H1 (cell line): Measurements from ENCODE around the gene GIPC1. TPM values are rescaled to one million over a fixed set of nuclear protein-coding genes. Genes with fewer than 3 reads are reported as not detected.
A peak's percentile ranks its signal among the peaks of the same experiment; 100 is the strongest.

ENCODE experiments used
- CTCF ChIA-PET: fragments of 300-600 bp; sonication (Branson Sonifier 250); formaldehyde crosslinking; loops from one replicate; lab custom pipeline; 2021; ENCODE audit not compliant: partially characterized antibody; lab: Charles Lee
- POLR2A ChIA-PET: fragments of 300-600 bp; sonication (Branson Sonifier 250); formaldehyde crosslinking; loops from one replicate; lab custom pipeline; 2021; ENCODE audit warnings: inconsistent platforms; ENCODE audit not compliant: partially characterized antibody; lab: Charles Lee
- DNase-seq, 2 experiments: peaks; one replicate each; pipeline versions ENCODE4 v3.0.0 to v3.0.0-alpha.2; 2010 to 2022; ENCODE audit warnings: low spot score in 2 of 2, low read depth in 1 of 2, mixed read lengths in 1 of 2
- FAIRE-seq: peaks from 2 replicates; lab custom pipeline; 2011; peaks lifted over from hg19 to GRCh38; lab: Jason Lieb, UNC
- H2AFZ ChIP-seq: 2 replicates; pipeline ENCODE4 v1.8.1; 2012; ENCODE audit warnings: low read length, inconsistent platforms
- H2AK5ac ChIP-seq: 2 replicates; pipeline ENCODE4 v1.6.1; 2013; ENCODE audit warnings: low read depth, low read length
- H2BK120ac ChIP-seq: replicated peaks from 2 replicates; pipeline ENCODE3; 2013; ENCODE audit warnings: low read depth, low read length, inconsistent platforms
- H2BK12ac ChIP-seq: 2 replicates; pipeline ENCODE4 v1.6.1; 2013; ENCODE audit warnings: low read depth, low read length
- H2BK15ac ChIP-seq: 2 replicates; pipeline ENCODE4 v1.6.1; 2013; ENCODE audit warnings: low read length
- H2BK20ac ChIP-seq: 2 replicates; pipeline ENCODE4 v1.6.1; 2013; ENCODE audit warnings: low read length
- H2BK5ac ChIP-seq: 2 replicates; pipeline ENCODE4 v1.6.1; 2013; ENCODE audit warnings: low read depth, low read length
- H3K14ac ChIP-seq: 2 replicates; pipeline ENCODE4 v1.6.1; 2013; ENCODE audit warnings: inconsistent platforms; ENCODE audit not compliant: insufficient read length
- H3K18ac ChIP-seq: 2 replicates; pipeline ENCODE4 v1.6.1; 2013; ENCODE audit warnings: low read length; ENCODE audit errors: extremely low read depth
- H3K23ac ChIP-seq: 2 replicates; pipeline ENCODE4 v1.6.1; 2013; ENCODE audit warnings: inconsistent platforms; ENCODE audit not compliant: insufficient read length
- H3K23me2 ChIP-seq: 2 replicates; pipeline ENCODE4 v1.6.1; 2013; ENCODE audit warnings: low read depth, low read length
- H3K27ac ChIP-seq: 2 replicates; pipeline ENCODE4 v1.6.1; 2011; ENCODE audit warnings: low read depth, low read length, inconsistent platforms
- H3K27me3 ChIP-seq, 4 experiments: replicated peaks in 1 of 4; 1 replicate in 1 of 4; 2 replicates in 3 of 4; pipeline versions ENCODE4 v1.6.1 to v1.8.1; 2011 to 2013; ENCODE audit warnings: low read length in 3 of 4, mild to moderate bottlenecking in 3 of 4, inconsistent platforms in 2 of 4, mixed read lengths in 2 of 4, moderate library complexity in 1 of 4; ENCODE audit not compliant: control insufficient read depth in 3 of 4, insufficient read depth in 3 of 4; ENCODE audit errors: extremely low read depth in 1 of 4
- H3K36me3 ChIP-seq, 4 experiments: 2 replicates each; pipeline versions ENCODE4 v1.6.1 to v1.8.1; 2011 to 2013; ENCODE audit warnings: mild to moderate bottlenecking in 4 of 4, low read length in 3 of 4, moderate library complexity in 2 of 4, control low read depth in 1 of 4, inconsistent platforms in 1 of 4; ENCODE audit not compliant: insufficient read depth in 4 of 4, control insufficient read depth in 2 of 4
- H3K4ac ChIP-seq: replicated peaks from 2 replicates; pipeline ENCODE3; 2013; ENCODE audit warnings: low read length, low read depth, mixed read lengths, inconsistent platforms; ENCODE audit not compliant: insufficient read length
- H3K4me1 ChIP-seq, 4 experiments: replicated peaks in 1 of 4; 1 replicate in 1 of 4; 2 replicates in 3 of 4; pipeline versions ENCODE4 v1.6.1 to v1.8.1; 2011 to 2013; ENCODE audit warnings: low read length in 3 of 4, inconsistent platforms in 2 of 4, mixed read lengths in 1 of 4; ENCODE audit not compliant: insufficient read depth in 4 of 4, control insufficient read depth in 3 of 4
- H3K4me2 ChIP-seq, 2 experiments: 2 replicates each; pipeline versions ENCODE4 v1.6.1 to v1.8.1; 2011 to 2013; ENCODE audit warnings: low read depth in 2 of 2, low read length in 2 of 2, control low read depth in 1 of 2, inconsistent platforms in 1 of 2, mild to moderate bottlenecking in 1 of 2; ENCODE audit not compliant: insufficient read depth in 1 of 2
- H3K4me3 ChIP-seq, 4 experiments: fragments of 200-600, 300-600 bp in 1 of 4; sonication (generic), shearing (Covaris generic), sonication (Bioruptor Twin) in 1 of 4; 2 replicates each; pipeline versions ENCODE4 v1.5.1 to v1.8.1; 2011 to 2016; ENCODE audit warnings: low read length in 4 of 4, low read depth in 3 of 4, control low read depth in 2 of 4, inconsistent platforms in 2 of 4, mild to moderate bottlenecking in 2 of 4, mixed read lengths in 1 of 4, moderate library complexity in 1 of 4; ENCODE audit not compliant: insufficient read depth in 2 of 4; ENCODE audit errors: extremely low read depth in 1 of 4
- H3K56ac ChIP-seq: replicated peaks from 2 replicates; pipeline ENCODE3; 2013; ENCODE audit warnings: low read depth, mild to moderate bottlenecking, mixed read lengths, low read length, inconsistent platforms; ENCODE audit not compliant: insufficient read length
- H3K79me1 ChIP-seq: 2 replicates; pipeline ENCODE4 v1.6.1; 2013; ENCODE audit warnings: low read depth, low read length, control low read depth
- H3K79me2 ChIP-seq, 2 experiments: 2 replicates each; pipeline versions ENCODE4 v1.6.1 to v1.8.1; 2012 to 2013; ENCODE audit warnings: low read length in 2 of 2, mild to moderate bottlenecking in 2 of 2, inconsistent platforms in 1 of 2; ENCODE audit not compliant: insufficient read depth in 2 of 2, control insufficient read depth in 1 of 2
- H3K9ac ChIP-seq, 4 experiments: replicated peaks in 1 of 4; 1 replicate in 1 of 4; 2 replicates in 3 of 4; pipeline versions ENCODE4 v1.6.1 to v1.8.1; 2011 to 2013; ENCODE audit warnings: low read depth in 3 of 4, low read length in 3 of 4, control low read depth in 2 of 4, mild to moderate bottlenecking in 2 of 4, moderate library complexity in 2 of 4, inconsistent platforms in 1 of 4; ENCODE audit errors: extremely low read depth in 1 of 4
- H3K9me3 ChIP-seq, 2 experiments: 2 replicates each; pipeline versions ENCODE4 v1.6.1 to v1.8.1; 2012 to 2013; ENCODE audit warnings: mild to moderate bottlenecking in 2 of 2, moderate library complexity in 2 of 2, control low read depth in 1 of 2, inconsistent platforms in 1 of 2, low read depth in 1 of 2, low read length in 1 of 2, mixed read lengths in 1 of 2; ENCODE audit not compliant: insufficient read depth in 2 of 2
- H4K20me1 ChIP-seq, 2 experiments: replicated peaks in 1 of 2; 2 replicates each; pipeline versions ENCODE3 to v1.8.1; 2011 to 2013; ENCODE audit warnings: inconsistent platforms in 2 of 2, low read length in 2 of 2, mild to moderate bottlenecking in 1 of 2; ENCODE audit not compliant: insufficient read depth in 2 of 2, control insufficient read depth in 1 of 2
- H4K5ac ChIP-seq: 2 replicates; pipeline ENCODE4 v1.6.1; 2013; ENCODE audit warnings: low read length, low read depth, mixed read lengths, inconsistent platforms; ENCODE audit not compliant: insufficient read length
- H4K8ac ChIP-seq: 2 replicates; pipeline ENCODE4 v1.8.0; 2013; ENCODE audit warnings: mild to moderate bottlenecking, moderate library complexity, low read length, inconsistent platforms; ENCODE audit not compliant: insufficient read depth; ENCODE audit errors: extremely low read depth
- H4K91ac ChIP-seq: replicated peaks from 2 replicates; pipeline ENCODE3; 2013; ENCODE audit warnings: low read length, mixed read lengths, inconsistent platforms; ENCODE audit not compliant: insufficient read length
- BCL11A ChIP-seq, 2 experiments: IDR thresholded peaks; one replicate each; pipeline ENCODE4 v1.6.1; 2011; ENCODE audit warnings: low read depth in 2 of 2, low read length in 2 of 2, mild to moderate bottlenecking in 2 of 2
- CHD2 ChIP-seq: IDR thresholded peaks from 2 replicates; pipeline ENCODE4 v1.6.1; 2012; ENCODE audit warnings: low read length, improper control_type of control experiment
- CREB1 ChIP-seq: IDR thresholded peaks from 2 replicates; pipeline ENCODE4 v1.6.1; 2012; ENCODE audit warnings: inconsistent platforms
- FOSL1 ChIP-seq: IDR thresholded peaks from 2 replicates; pipeline ENCODE4 v1.6.1; 2011; ENCODE audit warnings: mild to moderate bottlenecking, low read depth, low read length, moderate library complexity; ENCODE audit not compliant: insufficient read depth
- GABPA ChIP-seq: IDR thresholded peaks from 2 replicates; pipeline ENCODE4 v1.6.1; 2011; ENCODE audit warnings: mild to moderate bottlenecking, low read length, moderate library complexity, borderline replicate concordance; ENCODE audit not compliant: insufficient read depth
- HDAC6 ChIP-seq: IDR thresholded peaks from one replicate; pipeline ENCODE4 v1.7.1; 2012; ENCODE audit warnings: low read depth, mild to moderate bottlenecking, inconsistent platforms, low read length, moderate library complexity
- KDM4A ChIP-seq: IDR thresholded peaks from one replicate; pipeline ENCODE4 v1.7.1; 2012; ENCODE audit warnings: low read depth, mild to moderate bottlenecking, moderate library complexity, low read length, inconsistent platforms; ENCODE audit not compliant: severe bottlenecking
- MAX ChIP-seq: IDR thresholded peaks from 2 replicates; pipeline ENCODE4 v1.6.1; 2012; ENCODE audit warnings: inconsistent platforms
- POLR2AphosphoS5 ChIP-seq: IDR thresholded peaks from 2 replicates; pipeline ENCODE4 v1.6.1; 2011; ENCODE audit warnings: low read depth, low read length
- POU5F1 ChIP-seq: IDR thresholded peaks from 2 replicates; pipeline ENCODE4 v1.6.1; 2011; ENCODE audit warnings: low read depth, mild to moderate bottlenecking, low read length, moderate library complexity
- SIN3A ChIP-seq, 2 experiments: IDR thresholded peaks in 1 of 2; conservative IDR thresholded peaks in 1 of 2; 2 replicates each; pipeline ENCODE4 v1.6.1; 2011 to 2012; ENCODE audit warnings: low read length in 2 of 2, improper control_type of control experiment in 1 of 2, low read depth in 1 of 2, mild to moderate bottlenecking in 1 of 2
- SP2 ChIP-seq: IDR thresholded peaks from 2 replicates; pipeline ENCODE4 v1.6.1; 2012; ENCODE audit warnings: mild to moderate bottlenecking, low read length, inconsistent platforms
- TBP ChIP-seq: IDR thresholded peaks from 2 replicates; pipeline ENCODE4 v1.6.1; 2011; ENCODE audit warnings: low read depth, low read length, improper control_type of control experiment
- TCF12 ChIP-seq: IDR thresholded peaks from 2 replicates; pipeline ENCODE4 v1.6.1; 2011; ENCODE audit warnings: low read depth, mild to moderate bottlenecking, low read length
- WGBS, 2 experiments: shearing (Covaris generic) in 1 of 2; methylation state at CpG; one replicate each; pipeline versions ENCODE4 v1.1.6 to v1.1.7; 2013 to 2015; ENCODE audit warnings: low lambda C conversion rate in 2 of 2, mixed read lengths in 2 of 2, inconsistent platforms in 1 of 2, low coverage in 1 of 2, missing lambda C conversion rate in 1 of 2; ENCODE audit not compliant: insufficient replicate concordance in 2 of 2, insufficient coverage in 1 of 2, insufficient read length in 1 of 2; ENCODE audit errors: extremely low coverage in 1 of 2, missing lambda C conversion rate in 1 of 2; 5-methylcytosine and 5-hydroxymethylcytosine counted together
- polyA plus RNA-seq, 7 experiments: library from polyadenylated mRNA; depleted of rRNA in 3 of 7; stranded (reverse) in 5 of 7; unstranded in 2 of 7; fragments of >200 nt in 5 of 7; fragments of 200-250 nt in 2 of 7; gene quantifications; 1 replicate in 5 of 7; 2 replicates in 1 of 7; 4 replicates in 1 of 7; pipeline versions ENCODE4 v1.2.1 to v1.2.3, GENCODE V29; 2011 to 2013; ENCODE audit warnings: missing spikeins in 2 of 7, mixed read lengths in 2 of 7
- total RNA-seq: library from RNA; stranded (reverse); fragmentation: NEBNext Ultra II Directional; extraction: Animal tissue kit (Norgen Biotek cat#: 25700); gene quantifications from 2 replicates; pipeline ENCODE4 v1.2.1, GENCODE V29; 2021

The GIPC1 gene
- total and polyA plus RNA-seq, 2 of the 8 experiments (the other 6 are each of a cell fraction or from before 2014, with no cell fraction given) = 65.6 to 72.0 TPM

GRCh38 chr19:14519860-14520407 lies 24.0 kb upstream of the GIPC1 start:
- Histone ChIP-seq H3K36me3 (peaks cover 9 to 17% (median 11%) of the 10 kb centered on the region in 4 experiments), H3K56ac (no peak overlapping the region), H3K4me3 (no peak overlapping the region), H2BK15ac (peak overlapping the region; percentile 19; the same call in 1 of the 2 replicates), H2BK5ac (0 out of 2 replicates have a peak overlapping the region, but pooled peaks have one; percentile 10), H3K4me1 (peaks cover 0 to 8% (median 4%) of the 10 kb centered on the region in 4 experiments; a peak in 3 of 7 replicates), H2AFZ (no peak overlapping the region), H3K4me2 (no peak overlapping the region), H4K8ac (no peak overlapping the region), H4K5ac (no peak overlapping the region), H2BK120ac (no peak overlapping the region), H3K79me2 (peaks cover 7 to 24% of the 10 kb centered on the region in 2 experiments; a peak in 3 of 4 replicates), H3K23ac (no peak overlapping the region), H3K9ac (no peak overlapping the region), H3K4ac (no peak overlapping the region), H2BK20ac (no peak overlapping the region), H3K79me1 (peaks cover 14% of the 10 kb centered on the region), H2AK5ac (no peak overlapping the region), H4K20me1 (peaks cover 7 to 19% of the 10 kb centered on the region in 2 experiments), H3K18ac (no peak overlapping the region), H3K27ac (no peak overlapping the region), H3K27me3 (no peaks in the 10 kb centered on the region), H3K14ac (no peak overlapping the region), H3K9me3 (no peaks in the 10 kb centered on the region), H2BK12ac (peak overlapping the region; percentile 44; the same call in 1 of the 2 replicates), H4K91ac (peak overlapping the region; percentile 66), H3K23me2 (peaks cover 3% of the 10 kb centered on the region; the same call in 1 of the 2 replicates)
- ChIA-PET CTCF (interaction anchor here (1.1 kb wide), 1 partner anchor 30 kb away, joined by 3 read pairs; no protein-coding TSS in a partner anchor), POLR2A (interaction anchor here (0.9 to 3.8 kb wide), 2 partner anchors 9 to 17 kb away, joined by 3 to 16 read pairs; partner anchors contain the start of gene TECR)
- no peak for DNase-seq
- no peak for FAIRE-seq
- 79% methylated on average over 2 of the region's 2 CpGs; no CpG with 5 or more reads in 1 of the 2 experiments for WGBS, 2 experiments
- TF ChIP-seq SP2 = no peak
- no peak for TF ChIP-seq POLR2AphosphoS5
- no peak for TF ChIP-seq TBP
- TF ChIP-seq CHD2 = no peak
- TF ChIP-seq GABPA = no peak
- no peak for TF ChIP-seq MAX
- TF ChIP-seq KDM4A = no peak
- TF ChIP-seq SIN3A (conservative IDR thresholded peaks at IDR 0.05 in 1 of 2, IDR thresholded peaks at IDR 0.05 in 1 of 2; ENCODE audit: low read depth in 1 of 2, low read length in 2 of 2) = no peak
- no peak for TF ChIP-seq CREB1
- no peak for TF ChIP-seq POU5F1
- TF ChIP-seq TCF12 = no peak
- no peak for TF ChIP-seq BCL11A (IDR thresholded peaks at IDR 0.05; ENCODE audit: low read depth in 2 of 2, low read length in 2 of 2)
- no peak for TF ChIP-seq FOSL1
- TF ChIP-seq HDAC6 = no peak
